Measurements from ENCODE around the gene SUN1.
"Not testable (repeated sequence)": the region's sequence is repeated elsewhere in the genome, so short reads cannot be mapped to it uniquely, and the experiment has no call there.

The SUN1 gene

DNA sequence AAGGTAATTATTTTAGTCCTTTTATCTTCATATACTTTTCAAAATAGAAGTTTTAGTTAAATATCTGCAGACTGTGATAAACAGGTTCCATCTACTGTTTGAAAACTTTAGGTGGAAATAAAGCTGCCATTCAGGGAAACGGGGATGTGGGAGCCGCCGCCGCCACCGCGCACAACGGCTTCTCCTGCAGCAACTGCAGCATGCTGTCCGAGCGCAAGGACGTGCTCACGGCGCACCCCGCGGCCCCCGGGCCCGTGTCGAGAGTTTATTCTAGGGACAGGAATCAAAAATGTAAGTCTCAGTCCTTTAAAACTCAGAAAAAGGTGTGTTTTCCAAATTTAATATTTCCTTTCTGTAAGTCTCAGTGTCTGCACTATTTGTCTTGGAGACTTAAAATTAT lies 11.0 kb downstream of the SUN1 start:
- TF ChIP-seq, protein P1, sequence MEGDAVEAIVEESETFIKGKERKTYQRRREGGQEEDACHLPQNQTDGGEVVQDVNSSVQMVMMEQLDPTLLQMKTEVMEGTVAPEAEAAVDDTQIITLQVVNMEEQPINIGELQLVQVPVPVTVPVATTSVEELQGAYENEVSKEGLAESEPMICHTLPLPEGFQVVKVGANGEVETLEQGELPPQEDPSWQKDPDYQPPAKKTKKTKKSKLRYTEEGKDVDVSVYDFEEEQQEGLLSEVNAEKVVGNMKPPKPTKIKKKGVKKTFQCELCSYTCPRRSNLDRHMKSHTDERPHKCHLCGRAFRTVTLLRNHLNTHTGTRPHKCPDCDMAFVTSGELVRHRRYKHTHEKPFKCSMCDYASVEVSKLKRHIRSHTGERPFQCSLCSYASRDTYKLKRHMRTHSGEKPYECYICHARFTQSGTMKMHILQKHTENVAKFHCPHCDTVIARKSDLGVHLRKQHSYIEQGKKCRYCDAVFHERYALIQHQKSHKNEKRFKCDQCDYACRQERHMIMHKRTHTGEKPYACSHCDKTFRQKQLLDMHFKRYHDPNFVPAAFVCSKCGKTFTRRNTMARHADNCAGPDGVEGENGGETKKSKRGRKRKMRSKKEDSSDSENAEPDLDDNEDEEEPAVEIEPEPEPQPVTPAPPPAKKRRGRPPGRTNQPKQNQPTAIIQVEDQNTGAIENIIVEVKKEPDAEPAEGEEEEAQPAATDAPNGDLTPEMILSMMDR (IDR thresholded peaks at IDR 0.05; ENCODE audit: insufficient read depth, low read length, poor library complexity, severe bottlenecking), result no peak
- H3K27me3 ChIP-seq (replicated peaks; ENCODE audit: control insufficient read depth, insufficient read depth, low read length), result no peaks in the 10 kb centered on the region
- no peak overlapping the region for H3K4me3 ChIP-seq (replicated peaks; ENCODE audit: low read depth, low read length)
- no peak for DNase-seq (ENCODE audit: extremely low read depth, insufficient read length)
- peaks cover 22% of the 10 kb centered on the region for H3K36me3 ChIP-seq (ENCODE audit: control insufficient read depth, insufficient read depth, low read length)

DNA sequence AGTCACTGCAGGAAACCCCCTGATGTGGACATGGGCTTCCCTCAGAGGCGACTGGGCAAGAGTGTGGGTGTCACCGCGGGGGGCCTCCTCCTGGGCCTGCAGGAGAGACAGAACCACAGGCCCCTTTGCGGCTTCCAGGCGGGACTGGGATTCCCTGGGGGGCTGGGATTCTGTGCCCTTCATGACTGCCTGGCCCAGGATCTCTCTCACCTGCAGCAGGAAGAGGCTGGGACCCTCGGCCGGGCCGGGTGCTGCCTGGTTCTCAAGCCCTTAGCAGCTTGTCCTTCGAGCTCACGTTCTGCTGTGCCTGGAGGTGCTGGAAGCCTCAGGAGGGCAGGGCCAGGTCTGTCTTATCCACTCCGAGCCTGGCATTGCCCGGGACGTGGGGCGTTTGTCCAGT lies 11.8 kb downstream of the SUN1 start:
- Histone ChIP-seq H3K4me3 (replicated peaks; ENCODE audit: low read depth, low read length) (no peak overlapping the region), H3K27me3 (replicated peaks; ENCODE audit: control insufficient read depth, insufficient read depth, low read length) (no peaks in the 10 kb centered on the region), H3K36me3 (ENCODE audit: control insufficient read depth, insufficient read depth, low read length) (peaks cover 22% of the 10 kb centered on the region)
- DNase-seq (ENCODE audit: extremely low read depth, insufficient read length), result no peak
- TF ChIP-seq, protein P1 (IDR thresholded peaks at IDR 0.05; ENCODE audit: insufficient read depth, low read length, poor library complexity, severe bottlenecking), result no peak

DNA sequence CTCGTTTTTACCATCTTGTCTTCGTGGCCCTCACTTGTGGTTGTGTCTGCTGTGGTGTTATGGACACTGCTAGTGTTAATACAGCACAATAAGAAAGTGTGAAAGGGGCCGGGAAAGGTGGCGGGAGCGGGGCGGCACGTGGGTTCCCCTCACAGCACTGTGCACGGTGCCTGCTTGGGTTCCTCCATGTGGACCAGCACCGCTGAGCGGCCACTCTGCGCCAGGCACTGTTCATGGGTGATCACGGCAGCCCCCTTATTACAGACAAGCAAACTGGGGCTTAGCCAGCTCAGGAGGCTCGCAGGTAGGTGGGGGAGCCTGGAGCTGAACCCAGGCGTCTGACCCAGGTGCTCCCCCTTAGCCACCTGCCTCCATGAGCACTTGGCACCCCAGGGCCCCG lies 12.2 kb downstream of the SUN1 start:
- DNase-seq (ENCODE audit: extremely low read depth, insufficient read length), result no peak
- no peak overlapping the region for H3K4me3 ChIP-seq (replicated peaks; ENCODE audit: low read depth, low read length)
- TF ChIP-seq, protein P1 (IDR thresholded peaks at IDR 0.05; ENCODE audit: insufficient read depth, low read length, poor library complexity, severe bottlenecking), result no peak
- H3K36me3 ChIP-seq (ENCODE audit: control insufficient read depth, insufficient read depth, low read length), result peaks cover 24% of the 10 kb centered on the region
- no peaks in the 10 kb centered on the region for H3K27me3 ChIP-seq (replicated peaks; ENCODE audit: control insufficient read depth, insufficient read depth, low read length)

DNA sequence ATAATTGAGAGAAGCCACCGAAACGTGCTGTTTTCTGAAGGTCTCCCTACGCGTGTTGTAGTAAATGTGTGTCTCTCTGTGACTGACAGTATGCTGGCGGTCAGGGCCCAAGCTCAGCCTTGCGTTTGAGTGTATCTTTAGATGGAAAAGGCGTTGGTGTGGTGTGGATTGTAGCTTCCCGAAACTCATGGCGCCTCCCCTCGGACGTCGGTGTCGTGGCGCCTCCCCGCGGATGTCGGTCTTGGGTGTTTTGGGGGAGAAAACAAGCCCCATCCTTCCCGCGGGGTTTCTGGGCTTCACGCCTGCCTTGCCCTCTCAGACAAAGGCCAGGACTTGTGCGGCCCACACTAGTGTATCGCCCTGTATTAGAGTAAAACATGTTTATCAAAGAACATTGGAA lies 12.8 kb downstream of the SUN1 start:
- TF ChIP-seq, protein P1 (IDR thresholded peaks at IDR 0.05; ENCODE audit: insufficient read depth, low read length, poor library complexity, severe bottlenecking), result no peak
- no peaks in the 10 kb centered on the region for H3K27me3 ChIP-seq (replicated peaks; ENCODE audit: control insufficient read depth, insufficient read depth, low read length)
- peaks cover 27% of the 10 kb centered on the region for H3K36me3 ChIP-seq (ENCODE audit: control insufficient read depth, insufficient read depth, low read length)
- DNase-seq (ENCODE audit: extremely low read depth, insufficient read length), result no peak
- H3K4me3 ChIP-seq (replicated peaks; ENCODE audit: low read depth, low read length), result no peak overlapping the region

DNA sequence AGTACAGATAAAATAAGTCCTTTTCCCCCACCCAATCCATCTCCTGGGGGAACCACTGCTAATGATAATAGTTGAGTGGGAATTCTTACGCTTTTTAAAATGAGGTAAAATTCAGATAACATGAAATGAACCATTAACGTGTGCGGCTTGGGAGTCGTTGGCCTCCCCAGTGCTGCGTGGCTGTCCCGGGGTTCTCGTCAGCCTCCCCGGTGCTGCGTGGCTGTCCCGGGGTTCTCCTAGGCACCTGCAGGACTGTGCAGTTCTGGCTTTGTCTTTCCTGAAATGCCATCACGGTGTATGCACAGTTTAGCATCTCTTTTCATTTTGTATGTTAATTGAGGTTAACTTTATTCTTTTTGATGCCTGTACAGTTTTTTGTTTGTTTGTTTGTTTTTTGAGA lies 13.5 kb downstream of the SUN1 start:
- no peaks in the 10 kb centered on the region for H3K27me3 ChIP-seq (replicated peaks; ENCODE audit: control insufficient read depth, insufficient read depth, low read length)
- H3K4me3 ChIP-seq (replicated peaks; ENCODE audit: low read depth, low read length), result no peak overlapping the region
- DNase-seq (ENCODE audit: extremely low read depth, insufficient read length), result no peak
- H3K36me3 ChIP-seq (ENCODE audit: control insufficient read depth, insufficient read depth, low read length), result peaks cover 24% of the 10 kb centered on the region
- TF ChIP-seq, protein P1 (IDR thresholded peaks at IDR 0.05; ENCODE audit: insufficient read depth, low read length, poor library complexity, severe bottlenecking), result no peak

DNA sequence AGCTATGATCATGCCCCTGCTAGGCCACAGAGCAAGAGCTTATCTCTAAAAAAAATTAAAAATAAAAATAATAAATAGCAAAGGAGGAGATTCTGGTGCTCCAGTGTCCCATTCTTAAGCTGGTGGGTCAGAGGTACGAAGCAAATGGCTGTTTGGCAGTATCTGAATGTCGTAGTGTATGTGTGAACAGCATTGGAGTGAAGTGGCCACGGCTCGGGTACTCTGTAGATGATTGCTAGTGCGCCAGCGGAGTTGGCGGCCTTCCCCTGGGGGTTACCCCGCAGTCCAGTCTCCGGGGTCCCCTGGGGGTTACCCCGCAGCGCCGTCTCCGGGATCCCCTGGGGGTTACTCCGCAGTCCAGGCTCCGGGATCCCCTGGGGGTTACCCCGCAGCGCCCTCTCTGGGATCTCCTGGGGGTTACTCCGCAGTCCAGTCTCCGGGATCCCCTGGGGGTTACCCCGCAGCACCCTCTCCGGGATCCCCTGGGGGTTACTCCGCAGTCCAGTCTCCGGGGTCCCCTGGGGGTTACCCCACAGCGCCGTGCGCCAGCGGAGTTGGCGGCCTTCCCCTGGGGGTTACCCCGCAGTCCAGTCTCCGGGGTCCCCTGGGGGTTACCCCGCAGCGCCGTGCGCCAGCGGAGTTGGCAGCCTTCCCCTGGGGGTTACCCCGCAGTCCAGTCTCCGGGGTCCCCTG lies 14.8 kb downstream of the SUN1 start:
- H3K36me3 ChIP-seq (ENCODE audit: control insufficient read depth, insufficient read depth, low read length), result peaks cover 26% of the 10 kb centered on the region
- H3K4me3 ChIP-seq (replicated peaks; ENCODE audit: low read depth, low read length); DNase-seq (ENCODE audit: extremely low read depth, insufficient read length): not testable (repeated sequence)

More for the DNA sequence above, 14.8 kb downstream of the SUN1 start:
- H3K27me3 ChIP-seq (replicated peaks; ENCODE audit: control insufficient read depth, insufficient read depth, low read length), result not testable (repeated sequence)
